Measurements from ENCODE around the gene WNT8A.
A peak's percentile ranks its signal among the peaks of the same experiment; 100 is the strongest.

The WNT8A gene

DNA sequence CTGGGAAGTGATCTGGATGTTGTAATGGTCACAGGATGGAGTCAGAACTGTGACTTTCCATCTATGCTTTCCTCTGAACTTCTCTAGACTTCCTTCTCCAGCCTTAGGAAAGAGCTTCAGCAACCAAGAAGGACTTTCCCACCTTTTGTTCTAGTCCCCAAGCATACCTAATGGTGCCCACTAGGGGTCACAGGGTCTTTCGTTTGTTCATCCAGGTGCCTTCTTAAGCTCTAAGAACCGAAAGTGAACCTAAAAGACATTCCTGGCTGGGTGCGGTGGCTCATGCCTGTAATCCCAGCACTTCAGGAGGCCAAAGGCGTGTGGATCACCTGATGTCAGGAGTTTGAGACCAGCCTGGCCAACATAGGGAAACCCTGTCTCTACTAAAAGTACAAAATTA is 1.8 kb upstream of the WNT8A start:
- Histone ChIP-seq H3K27me3 (replicated peaks in 2 of 5; ENCODE audit: control insufficient read depth in 4 of 5, insufficient read depth in 5 of 5, low read length in 4 of 5) (no peaks in the 10 kb centered on the region), H3K4me1 (ENCODE audit: control extremely low read depth in 1 of 4, control insufficient read depth in 4 of 4, insufficient read depth in 4 of 4, low read length in 3 of 4) (peaks cover 0 to 7% (median 2%) of the 10 kb centered on the region in 4 experiments), H3K4me3 (ENCODE audit: control insufficient read depth in 1 of 7, extremely low read depth in 1 of 7, insufficient read depth in 4 of 7, low read depth in 2 of 7, low read length in 6 of 7) (no peak overlapping the region), H3K36me3 (ENCODE audit: control insufficient read depth in 4 of 4, insufficient read depth in 4 of 4, low read length in 3 of 4) (no peaks in the 10 kb centered on the region), H3K27ac (ENCODE audit: insufficient read depth in 1 of 2, low read depth in 1 of 2, low read length in 2 of 2, poor library complexity in 1 of 2, severe bottlenecking in 2 of 2) (no peak overlapping the region), H3K9me3 (ENCODE audit: control extremely low read depth in 1 of 5, control insufficient read depth in 4 of 5, insufficient read depth in 2 of 5, low read depth in 1 of 5, low read length in 4 of 5) (no peaks in the 10 kb centered on the region)
- 98% methylated on average over 4 of the region's 4 CpGs for WGBS (ENCODE audit: insufficient coverage)
- ChIA-PET POLR2A (interaction anchor here (0.6 kb wide), 1 partner anchor 66 kb away, joined by 3 read pairs; no protein-coding TSS in a partner anchor), CTCF (interaction anchor here (0.6 to 11.6 kb wide), 17 partner anchors 8 to 62 kb away, joined by 3 to 101 read pairs (median 5); partner anchors contain the start of gene NME5)
- DNase-seq = peak in 2 of 3 donors; percentile 15 to 23

DNA sequence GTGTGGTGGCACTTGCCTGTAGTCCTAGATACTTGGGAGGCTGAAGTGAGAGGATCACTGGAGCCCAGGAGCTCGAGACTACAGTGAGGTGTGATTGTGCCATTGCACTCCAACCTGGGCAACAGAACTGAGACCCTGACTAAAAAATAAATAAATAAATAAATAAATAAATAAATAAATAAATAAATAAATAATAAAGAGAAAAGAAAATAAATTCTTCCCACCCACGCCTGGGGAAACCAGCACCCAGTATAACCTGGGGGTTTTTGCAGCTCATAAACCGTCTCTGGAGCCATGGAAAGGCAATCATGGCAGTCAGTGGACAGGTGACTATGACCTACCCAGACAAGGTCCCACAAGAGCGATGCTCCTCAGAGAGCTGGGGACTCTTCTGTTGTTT is 7.9 kb downstream of the WNT8A start:
- CTCF ChIA-PET = interaction anchor here (1.2 to 6.6 kb wide), 5 partner anchors 9 to 42 kb away, joined by 3 to 72 read pairs (median 5); no protein-coding TSS in a partner anchor
- 97% methylated on average over 3 of the region's 4 CpGs for WGBS (ENCODE audit: insufficient coverage)
- Histone ChIP-seq H3K27ac (ENCODE audit: insufficient read depth in 1 of 2, low read depth in 1 of 2, low read length in 2 of 2, poor library complexity in 1 of 2, severe bottlenecking in 2 of 2) (no peak overlapping the region), H3K4me3 (ENCODE audit: control insufficient read depth in 1 of 7, extremely low read depth in 1 of 7, insufficient read depth in 4 of 7, low read depth in 2 of 7, low read length in 6 of 7) (no peak overlapping the region), H3K9me3 (ENCODE audit: control extremely low read depth in 1 of 5, control insufficient read depth in 4 of 5, insufficient read depth in 2 of 5, low read depth in 1 of 5, low read length in 4 of 5) (no peaks in the 10 kb centered on the region), H3K4me1 (ENCODE audit: control extremely low read depth in 1 of 4, control insufficient read depth in 4 of 4, insufficient read depth in 4 of 4, low read length in 3 of 4) (peaks cover 0 to 21% (median 15%) of the 10 kb centered on the region in 4 experiments), H3K27me3 (replicated peaks in 2 of 5; ENCODE audit: control insufficient read depth in 4 of 5, insufficient read depth in 5 of 5, low read length in 4 of 5) (no peaks in the 10 kb centered on the region), H3K36me3 (ENCODE audit: control insufficient read depth in 4 of 4, insufficient read depth in 4 of 4, low read length in 3 of 4) (no peaks in the 10 kb centered on the region)
- DNase-seq = no peak
- POLR2A ChIA-PET = no interaction called here

DNA sequence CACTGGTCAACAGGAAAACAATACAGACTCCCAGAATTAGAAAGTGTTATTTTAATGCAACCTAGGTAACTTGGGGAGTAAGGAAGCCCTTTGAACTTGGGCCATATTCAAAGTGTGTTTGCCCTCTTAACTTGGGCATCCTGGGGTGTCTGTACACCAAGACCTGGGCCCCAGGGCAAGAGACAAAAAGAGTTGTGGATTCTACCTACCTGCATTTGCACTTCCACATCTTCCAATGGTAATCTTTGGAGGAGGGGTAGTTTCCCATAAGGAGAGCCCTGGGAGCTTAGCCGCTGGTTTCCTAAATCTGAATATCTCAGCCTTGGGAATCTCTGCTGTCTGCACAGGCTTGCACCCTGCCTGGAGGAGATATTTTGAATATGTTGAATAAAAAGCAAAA is 8.5 kb downstream of the WNT8A start:
- CTCF ChIA-PET = interaction anchor here (1.2 to 6.6 kb wide), 3 partner anchors 8 to 23 kb away, joined by 3 to 72 read pairs (median 5); no protein-coding TSS in a partner anchor

DNA sequence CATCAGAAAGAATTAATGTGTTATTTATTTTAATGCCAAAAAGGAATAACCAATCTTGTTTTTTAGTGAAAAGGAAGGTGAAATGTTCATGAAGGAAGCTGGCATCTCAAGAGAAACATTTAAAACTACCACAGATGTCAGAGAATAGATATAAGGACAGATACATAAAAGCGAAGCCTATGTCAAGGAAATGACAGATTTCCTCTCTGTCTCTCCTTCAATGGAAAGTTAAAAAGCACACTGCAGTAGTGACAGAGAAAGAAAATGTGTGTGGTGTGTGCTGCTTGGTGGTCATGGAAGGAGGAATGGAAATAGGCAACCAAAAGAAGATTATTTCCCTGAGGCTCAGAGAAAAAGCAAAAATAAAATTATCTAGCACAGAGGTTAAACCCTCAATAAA is 9.2 kb downstream of the WNT8A start:
- Histone ChIP-seq H3K27me3 (replicated peaks in 2 of 5; ENCODE audit: control insufficient read depth in 4 of 5, insufficient read depth in 5 of 5, low read length in 4 of 5) (no peaks in the 10 kb centered on the region), H3K4me3 (ENCODE audit: control insufficient read depth in 1 of 7, extremely low read depth in 1 of 7, insufficient read depth in 4 of 7, low read depth in 2 of 7, low read length in 6 of 7) (no peak overlapping the region), H3K27ac (ENCODE audit: insufficient read depth in 1 of 2, low read depth in 1 of 2, low read length in 2 of 2, poor library complexity in 1 of 2, severe bottlenecking in 2 of 2) (peak overlapping the region in 1 of 2 experiments; percentile 46), H3K4me1 (ENCODE audit: control extremely low read depth in 1 of 4, control insufficient read depth in 4 of 4, insufficient read depth in 4 of 4, low read length in 3 of 4) (peaks cover 3 to 21% (median 19%) of the 10 kb centered on the region in 4 experiments), H3K36me3 (ENCODE audit: control insufficient read depth in 4 of 4, insufficient read depth in 4 of 4, low read length in 3 of 4) (no peaks in the 10 kb centered on the region), H3K9me3 (ENCODE audit: control extremely low read depth in 1 of 5, control insufficient read depth in 4 of 5, insufficient read depth in 2 of 5, low read depth in 1 of 5, low read length in 4 of 5) (no peaks in the 10 kb centered on the region)
- CTCF ChIA-PET = interaction anchor here (2.3 to 6.6 kb wide), 2 partner anchors 14 to 24 kb away, joined by 5 to 72 read pairs; no protein-coding TSS in a partner anchor
- DNase-seq = peak in 1 of 3 donors; percentile 23
- WGBS (ENCODE audit: insufficient coverage) = 0% methylated on average over 1 of the region's 1 CpG
- POLR2A ChIA-PET = no interaction called here

More for the DNA sequence above, 8.5 kb downstream of the WNT8A start:
- H3K4me3 ChIP-seq (ENCODE audit: control insufficient read depth in 1 of 7, extremely low read depth in 1 of 7, insufficient read depth in 4 of 7, low read depth in 2 of 7, low read length in 6 of 7) = no peak overlapping the region
- no peaks in the 10 kb centered on the region for H3K36me3 ChIP-seq (ENCODE audit: control insufficient read depth in 4 of 4, insufficient read depth in 4 of 4, low read length in 3 of 4)
- peaks cover 1 to 21% (median 18%) of the 10 kb centered on the region in 4 experiments for H3K4me1 ChIP-seq (ENCODE audit: control extremely low read depth in 1 of 4, control insufficient read depth in 4 of 4, insufficient read depth in 4 of 4, low read length in 3 of 4)
- POLR2A ChIA-PET = no interaction called here
- no peak for DNase-seq
- no peak overlapping the region for H3K27ac ChIP-seq (ENCODE audit: insufficient read depth in 1 of 2, low read depth in 1 of 2, low read length in 2 of 2, poor library complexity in 1 of 2, severe bottlenecking in 2 of 2)
- no peaks in the 10 kb centered on the region for H3K9me3 ChIP-seq (ENCODE audit: control extremely low read depth in 1 of 5, control insufficient read depth in 4 of 5, insufficient read depth in 2 of 5, low read depth in 1 of 5, low read length in 4 of 5)
- H3K27me3 ChIP-seq (replicated peaks in 2 of 5; ENCODE audit: control insufficient read depth in 4 of 5, insufficient read depth in 5 of 5, low read length in 4 of 5) = no peaks in the 10 kb centered on the region
- WGBS (ENCODE audit: insufficient coverage) = no CpG with 5 or more reads among the region's 1 CpG

DNA sequence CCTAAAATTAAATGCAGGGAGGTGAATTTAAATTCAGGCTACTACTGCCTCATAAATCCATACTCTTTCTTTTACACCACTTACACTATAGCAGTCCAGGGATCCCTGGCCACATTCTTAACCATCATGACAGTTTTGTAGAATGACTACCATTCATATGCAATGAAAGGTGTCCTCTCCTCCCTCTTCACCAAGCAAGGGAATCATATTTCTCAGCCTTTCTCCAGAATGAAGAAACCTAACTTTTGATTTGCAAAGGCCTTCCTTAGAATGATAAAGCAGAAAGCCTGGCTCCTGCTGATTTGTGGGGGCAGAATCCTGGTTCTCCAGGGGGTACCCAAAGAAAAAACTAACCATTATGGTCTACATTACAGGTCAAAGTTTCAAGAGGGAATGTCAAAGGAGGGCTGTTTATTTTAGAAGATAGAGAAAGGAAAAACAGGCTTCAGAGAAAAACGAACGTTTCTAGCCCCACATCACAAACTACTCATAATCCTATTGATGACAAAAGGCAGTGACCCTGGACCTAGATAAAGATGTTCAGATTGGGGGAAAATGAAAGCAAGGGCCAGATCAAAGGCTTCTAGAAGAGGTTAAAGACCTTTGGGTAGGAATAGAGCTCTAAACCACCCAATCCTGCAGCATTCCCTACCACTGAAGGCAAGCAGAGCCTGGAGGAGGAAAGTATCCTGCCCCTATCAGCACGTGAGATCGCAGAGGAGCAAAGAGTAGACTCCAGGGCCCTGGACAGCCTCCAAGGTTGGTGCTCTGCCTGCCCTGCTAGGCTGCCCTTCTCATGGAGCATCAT is 11.5 kb downstream of the WNT8A start:
- no peak for DNase-seq
- ChIA-PET CTCF (interaction anchor here (1.3 kb wide), 1 partner anchor 13 kb away, joined by 4 read pairs; no protein-coding TSS in a partner anchor), POLR2A (no interaction called here)
- Histone ChIP-seq H3K4me1 (ENCODE audit: control extremely low read depth in 1 of 4, control insufficient read depth in 4 of 4, insufficient read depth in 4 of 4, low read length in 3 of 4) (peaks cover 3 to 21% (median 19%) of the 10 kb centered on the region in 4 experiments), H3K27me3 (replicated peaks in 2 of 5; ENCODE audit: control insufficient read depth in 4 of 5, insufficient read depth in 5 of 5, low read length in 4 of 5) (no peaks in the 10 kb centered on the region), H3K9me3 (ENCODE audit: control extremely low read depth in 1 of 5, control insufficient read depth in 4 of 5, insufficient read depth in 2 of 5, low read depth in 1 of 5, low read length in 4 of 5) (no peaks in the 10 kb centered on the region), H3K27ac (ENCODE audit: insufficient read depth in 1 of 2, low read depth in 1 of 2, low read length in 2 of 2, poor library complexity in 1 of 2, severe bottlenecking in 2 of 2) (no peak overlapping the region), H3K36me3 (ENCODE audit: control insufficient read depth in 4 of 4, insufficient read depth in 4 of 4, low read length in 3 of 4) (no peaks in the 10 kb centered on the region), H3K4me3 (ENCODE audit: control insufficient read depth in 1 of 7, extremely low read depth in 1 of 7, insufficient read depth in 4 of 7, low read depth in 2 of 7, low read length in 6 of 7) (no peak overlapping the region)
- WGBS (ENCODE audit: insufficient coverage) = 20% methylated on average over 1 of the region's 4 CpGs

DNA sequence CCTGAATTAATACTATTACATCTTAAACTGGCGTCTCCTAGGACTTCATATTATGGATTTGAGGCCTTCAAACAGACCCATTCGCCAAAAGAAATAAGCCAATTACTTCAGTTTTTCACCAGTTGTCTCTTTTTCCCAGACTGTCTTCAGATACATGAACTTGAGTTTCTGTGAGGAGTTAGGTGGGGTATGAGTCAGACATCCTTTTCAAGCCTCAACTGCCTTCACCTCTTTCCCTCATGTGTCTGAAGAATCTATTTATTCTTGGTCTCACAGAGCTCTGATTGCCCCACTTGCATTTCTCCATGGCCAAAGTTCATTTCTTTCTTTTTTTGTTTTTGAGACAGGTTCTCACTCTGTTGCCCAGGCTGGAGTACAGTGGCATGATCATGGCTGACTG is 12.5 kb downstream of the WNT8A start:
- no CpG with 5 or more reads among the region's 2 CpGs for WGBS (ENCODE audit: insufficient coverage)
- Histone ChIP-seq H3K27me3 (replicated peaks in 2 of 5; ENCODE audit: control insufficient read depth in 4 of 5, insufficient read depth in 5 of 5, low read length in 4 of 5) (no peaks in the 10 kb centered on the region), H3K4me3 (ENCODE audit: control insufficient read depth in 1 of 7, extremely low read depth in 1 of 7, insufficient read depth in 4 of 7, low read depth in 2 of 7, low read length in 6 of 7) (no peak overlapping the region), H3K36me3 (ENCODE audit: control insufficient read depth in 4 of 4, insufficient read depth in 4 of 4, low read length in 3 of 4) (no peaks in the 10 kb centered on the region), H3K9me3 (ENCODE audit: control extremely low read depth in 1 of 5, control insufficient read depth in 4 of 5, insufficient read depth in 2 of 5, low read depth in 1 of 5, low read length in 4 of 5) (no peaks in the 10 kb centered on the region), H3K4me1 (ENCODE audit: control extremely low read depth in 1 of 4, control insufficient read depth in 4 of 4, insufficient read depth in 4 of 4, low read length in 3 of 4) (peaks cover 3 to 21% (median 19%) of the 10 kb centered on the region in 4 experiments), H3K27ac (ENCODE audit: insufficient read depth in 1 of 2, low read depth in 1 of 2, low read length in 2 of 2, poor library complexity in 1 of 2, severe bottlenecking in 2 of 2) (no peak overlapping the region)
- CTCF ChIA-PET = interaction anchor here (1.3 kb wide), 1 partner anchor 11 kb away, joined by 4 read pairs; no protein-coding TSS in a partner anchor
- peak in 2 of 3 donors; percentile 20 to 36 for DNase-seq
- POLR2A ChIA-PET = interaction anchor here (1.2 kb wide), 1 partner anchor 18 kb away, joined by 3 read pairs; no protein-coding TSS in a partner anchor
